Measurements from ENCODE around the gene CDH6. TPM values are rescaled to one million over a fixed set of nuclear protein-coding genes. Genes with fewer than 3 reads are reported as not detected.

The CDH6 gene
- total and polyA plus RNA-seq, 2 experiments from 2014 or later, result 0.60 to 1.1 TPM

GRCh38 chr5:31209334-31209733 lies 15.8 kb downstream of the CDH6 start (continued):
- TF ChIP-seq, protein P1, sequence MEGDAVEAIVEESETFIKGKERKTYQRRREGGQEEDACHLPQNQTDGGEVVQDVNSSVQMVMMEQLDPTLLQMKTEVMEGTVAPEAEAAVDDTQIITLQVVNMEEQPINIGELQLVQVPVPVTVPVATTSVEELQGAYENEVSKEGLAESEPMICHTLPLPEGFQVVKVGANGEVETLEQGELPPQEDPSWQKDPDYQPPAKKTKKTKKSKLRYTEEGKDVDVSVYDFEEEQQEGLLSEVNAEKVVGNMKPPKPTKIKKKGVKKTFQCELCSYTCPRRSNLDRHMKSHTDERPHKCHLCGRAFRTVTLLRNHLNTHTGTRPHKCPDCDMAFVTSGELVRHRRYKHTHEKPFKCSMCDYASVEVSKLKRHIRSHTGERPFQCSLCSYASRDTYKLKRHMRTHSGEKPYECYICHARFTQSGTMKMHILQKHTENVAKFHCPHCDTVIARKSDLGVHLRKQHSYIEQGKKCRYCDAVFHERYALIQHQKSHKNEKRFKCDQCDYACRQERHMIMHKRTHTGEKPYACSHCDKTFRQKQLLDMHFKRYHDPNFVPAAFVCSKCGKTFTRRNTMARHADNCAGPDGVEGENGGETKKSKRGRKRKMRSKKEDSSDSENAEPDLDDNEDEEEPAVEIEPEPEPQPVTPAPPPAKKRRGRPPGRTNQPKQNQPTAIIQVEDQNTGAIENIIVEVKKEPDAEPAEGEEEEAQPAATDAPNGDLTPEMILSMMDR (conservative IDR thresholded peaks at IDR 0.05; ENCODE audit: low read depth in 2 of 2), result no peak

DNA sequence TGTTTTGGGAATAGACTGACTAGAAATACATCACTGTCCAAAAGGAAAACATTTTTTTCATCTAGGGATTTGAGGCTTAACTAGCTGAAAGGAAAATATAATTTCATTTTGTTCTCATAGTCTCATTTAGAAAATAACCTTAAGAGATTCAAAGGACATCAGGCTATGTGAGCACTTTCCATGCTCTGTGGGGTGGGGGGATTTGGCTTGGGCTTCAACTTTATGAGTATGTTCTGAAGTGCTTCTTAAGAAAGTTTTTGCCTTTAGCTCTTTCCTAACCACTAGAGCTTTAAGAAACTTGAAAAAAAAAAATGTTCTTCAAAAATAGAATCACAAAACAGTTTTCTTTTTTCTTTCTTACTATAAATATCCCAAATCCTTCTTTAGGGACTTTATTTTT lies 17.6 kb downstream of the CDH6 start:
- Histone ChIP-seq H3F3A (replicated peaks; ENCODE audit: low read depth) (no peaks in the 10 kb centered on the region), H3K4me3 (no peak overlapping the region), H3K4me1 (ENCODE audit: insufficient read depth) (no peaks in the 10 kb centered on the region), H3K27ac (ENCODE audit: low read depth) (no peak overlapping the region), H2AFZ (no peak overlapping the region), H3K27me3 (ENCODE audit: insufficient read depth) (no peaks in the 10 kb centered on the region), H3K79me2 (replicated peaks; ENCODE audit: insufficient read depth) (no peaks in the 10 kb centered on the region), H3K9me2 (ENCODE audit: insufficient read depth) (no peaks in the 10 kb centered on the region), H3K4me2 (no peak overlapping the region), H4K20me1 (replicated peaks; ENCODE audit: insufficient read depth) (no peaks in the 10 kb centered on the region), H3K36me3 (ENCODE audit: insufficient read depth) (no peaks in the 10 kb centered on the region)
- Mint-ChIP-seq H3K9me3 (no peaks in the 10 kb centered on the region), H3K27ac (no peak overlapping the region), H3K27me3 (ENCODE audit: insufficient read depth, low read depth, poor library complexity) (no peaks in the 10 kb centered on the region), H3K36me3 (ENCODE audit: low read depth) (no peaks in the 10 kb centered on the region), H3K4me1 (peaks cover 6% of the 10 kb centered on the region; the same call in 2 of the 3 replicates), H3K4me3 (no peak overlapping the region)
- no peak for ATAC-seq
- no peak for DNase-seq (ENCODE audit: low spot score)
- no peak for TF ChIP-seq EZH2 (IDR thresholded peaks at IDR 0.05; ENCODE audit: low read depth, unreplicated experiment)
- no peak for TF ChIP-seq NANOG (IDR thresholded peaks at IDR 0.05; ENCODE audit: borderline replicate concordance)
- TF ChIP-seq, protein P1 (conservative IDR thresholded peaks at IDR 0.05; ENCODE audit: low read depth in 2 of 2), result no peak
- TF ChIP-seq ZNF331 (CRISPR knock-in tag; IDR thresholded peaks at IDR 0.05; ENCODE audit: low read depth), result no peak
- TF ChIP-seq ETS1 (IDR thresholded peaks at IDR 0.05), result no peak
- TF ChIP-seq EZH2phosphoT487 (IDR thresholded peaks at IDR 0.05; ENCODE audit: unreplicated experiment), result no peak
- TF ChIP-seq, protein P2, sequence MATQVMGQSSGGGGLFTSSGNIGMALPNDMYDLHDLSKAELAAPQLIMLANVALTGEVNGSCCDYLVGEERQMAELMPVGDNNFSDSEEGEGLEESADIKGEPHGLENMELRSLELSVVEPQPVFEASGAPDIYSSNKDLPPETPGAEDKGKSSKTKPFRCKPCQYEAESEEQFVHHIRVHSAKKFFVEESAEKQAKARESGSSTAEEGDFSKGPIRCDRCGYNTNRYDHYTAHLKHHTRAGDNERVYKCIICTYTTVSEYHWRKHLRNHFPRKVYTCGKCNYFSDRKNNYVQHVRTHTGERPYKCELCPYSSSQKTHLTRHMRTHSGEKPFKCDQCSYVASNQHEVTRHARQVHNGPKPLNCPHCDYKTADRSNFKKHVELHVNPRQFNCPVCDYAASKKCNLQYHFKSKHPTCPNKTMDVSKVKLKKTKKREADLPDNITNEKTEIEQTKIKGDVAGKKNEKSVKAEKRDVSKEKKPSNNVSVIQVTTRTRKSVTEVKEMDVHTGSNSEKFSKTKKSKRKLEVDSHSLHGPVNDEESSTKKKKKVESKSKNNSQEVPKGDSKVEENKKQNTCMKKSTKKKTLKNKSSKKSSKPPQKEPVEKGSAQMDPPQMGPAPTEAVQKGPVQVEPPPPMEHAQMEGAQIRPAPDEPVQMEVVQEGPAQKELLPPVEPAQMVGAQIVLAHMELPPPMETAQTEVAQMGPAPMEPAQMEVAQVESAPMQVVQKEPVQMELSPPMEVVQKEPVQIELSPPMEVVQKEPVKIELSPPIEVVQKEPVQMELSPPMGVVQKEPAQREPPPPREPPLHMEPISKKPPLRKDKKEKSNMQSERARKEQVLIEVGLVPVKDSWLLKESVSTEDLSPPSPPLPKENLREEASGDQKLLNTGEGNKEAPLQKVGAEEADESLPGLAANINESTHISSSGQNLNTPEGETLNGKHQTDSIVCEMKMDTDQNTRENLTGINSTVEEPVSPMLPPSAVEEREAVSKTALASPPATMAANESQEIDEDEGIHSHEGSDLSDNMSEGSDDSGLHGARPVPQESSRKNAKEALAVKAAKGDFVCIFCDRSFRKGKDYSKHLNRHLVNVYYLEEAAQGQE (IDR thresholded peaks at IDR 0.05; ENCODE audit: unreplicated experiment), result no peak
- no peak for TF ChIP-seq POLR2AphosphoS5 (IDR thresholded peaks at IDR 0.05; ENCODE audit: low read depth)
- no peak for TF ChIP-seq CREB1 (CRISPR knock-in tag; IDR thresholded peaks at IDR 0.05; ENCODE audit: low read depth)
- TF ChIP-seq ZNF114 (CRISPR knock-in tag; IDR thresholded peaks at IDR 0.05), result no peak
- no peak for TF ChIP-seq JUNB (IDR thresholded peaks at IDR 0.05; ENCODE audit: unreplicated experiment)
